IPS-NIHi7 (cell line): ENCODE measurements around the gene NR2E3.
"Not testable (repeated sequence)": the region's sequence is repeated elsewhere in the genome, so short reads cannot be mapped to it uniquely, and the experiment has no call there.

Experiments used
- DNase-seq: peaks from one replicate; pipeline ENCODE4 v3.0.0; 2012; ENCODE audit warnings: mixed read lengths; ENCODE audit errors: extremely low spot score

Gene NR2E3

DNA sequence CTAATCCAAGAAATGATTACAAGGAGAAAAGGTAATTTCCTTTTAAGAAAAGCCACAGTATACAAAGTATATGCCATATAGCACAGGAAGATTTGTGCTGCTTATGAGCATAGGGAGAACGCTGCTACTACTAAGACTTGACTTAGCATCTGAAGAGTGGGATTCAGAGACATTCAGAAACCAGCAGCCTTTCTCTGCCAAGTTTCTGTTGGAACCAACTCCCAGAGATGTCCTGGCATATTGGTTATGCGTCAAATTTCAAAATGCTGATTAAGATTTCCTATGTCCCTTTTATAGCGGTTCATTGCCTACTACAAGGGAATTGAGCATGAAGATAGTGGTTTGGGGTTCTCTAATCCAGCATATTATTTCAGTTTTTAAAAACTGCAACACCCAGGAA, 4.9 kb downstream of the NR2E3 start:
- DNase-seq = no peak

GRCh38 chr15:71817351-71817750, 7.0 kb downstream of the NR2E3 start:
- DNase-seq = no peak

DNA sequence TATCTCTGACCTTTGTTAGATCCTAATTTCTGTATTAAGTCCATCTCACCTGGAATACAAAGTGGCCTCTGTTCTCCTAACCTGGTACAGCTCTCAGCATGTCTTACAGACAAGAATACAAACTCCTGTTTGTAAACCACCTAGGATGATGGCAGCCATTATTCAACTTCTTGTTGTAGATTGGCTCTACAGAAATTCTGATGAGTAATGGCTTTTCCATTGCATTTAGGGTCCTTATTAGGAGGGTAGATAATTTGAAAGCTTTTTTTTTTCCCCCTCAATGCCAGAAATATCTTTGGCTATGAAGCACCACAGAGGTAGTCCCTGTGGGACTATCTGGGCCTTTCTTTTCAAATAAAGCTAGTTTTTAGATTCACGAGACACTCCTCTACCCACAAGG, 9.8 kb downstream of the NR2E3 start:
- DNase-seq = no peak

GRCh38 chr15:71821547-71822129, 11.3 kb downstream of the NR2E3 start:
- DNase-seq = no peak

- DNase-seq = no peak
Observed at GRCh38 chr15:71822890-71823630, 12.7 kb downstream of the NR2E3 start.

DNA sequence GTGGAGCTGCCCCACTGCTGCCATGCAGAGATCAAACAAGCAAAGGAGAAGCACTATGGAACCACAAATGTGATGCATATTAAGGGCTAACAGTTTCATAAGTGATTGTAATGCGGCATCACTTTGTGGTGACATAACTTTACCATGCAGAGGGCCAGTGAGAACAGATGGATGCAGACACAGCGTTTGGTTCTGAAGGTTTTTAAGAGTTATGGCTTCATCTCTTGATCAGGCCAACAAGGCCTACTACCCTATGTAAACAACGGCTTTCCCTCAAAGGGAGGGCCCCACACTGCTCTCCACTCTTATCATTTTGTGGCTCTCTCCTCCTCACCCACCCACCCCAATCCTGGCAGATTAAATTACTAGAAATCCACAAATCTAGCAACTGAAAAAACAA, 13.4 kb downstream of the NR2E3 start:
- no peak for DNase-seq

DNA sequence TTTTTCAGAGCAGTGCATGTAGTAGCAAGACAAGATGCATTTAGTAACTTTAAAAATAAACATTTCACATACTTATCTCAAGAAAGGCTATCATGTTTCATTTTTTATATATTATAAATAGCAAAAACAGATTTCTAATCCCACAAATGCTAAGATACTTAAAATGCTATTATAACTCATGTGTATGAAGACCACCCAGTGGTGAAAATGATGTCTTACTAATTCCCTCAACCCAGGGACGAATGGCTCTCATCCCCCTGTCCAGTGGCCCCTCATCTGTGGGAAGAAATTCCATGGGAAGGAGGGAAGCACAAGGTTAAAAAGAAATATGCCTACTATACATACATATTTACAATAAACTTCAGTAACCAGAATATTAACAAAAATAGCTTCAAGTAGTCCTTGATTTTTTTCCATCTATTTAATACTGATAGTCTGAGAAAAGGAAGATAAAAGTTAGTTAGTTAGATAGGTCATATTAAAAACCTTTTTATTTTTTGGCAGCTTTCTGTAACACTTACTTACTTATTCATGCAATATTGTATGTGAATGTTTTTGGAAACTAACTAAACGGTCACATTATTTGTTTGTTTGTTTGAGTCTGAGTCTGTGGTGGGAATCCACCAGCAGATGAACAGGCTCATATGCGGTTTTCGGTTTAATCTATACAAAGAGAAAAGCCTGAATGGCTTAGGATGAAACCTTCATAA, 14.8 kb downstream of the NR2E3 start:
- no peak for DNase-seq

GRCh38 chr15:71826196-71826595, 15.8 kb downstream of the NR2E3 start:
- DNase-seq = no peak

DNA sequence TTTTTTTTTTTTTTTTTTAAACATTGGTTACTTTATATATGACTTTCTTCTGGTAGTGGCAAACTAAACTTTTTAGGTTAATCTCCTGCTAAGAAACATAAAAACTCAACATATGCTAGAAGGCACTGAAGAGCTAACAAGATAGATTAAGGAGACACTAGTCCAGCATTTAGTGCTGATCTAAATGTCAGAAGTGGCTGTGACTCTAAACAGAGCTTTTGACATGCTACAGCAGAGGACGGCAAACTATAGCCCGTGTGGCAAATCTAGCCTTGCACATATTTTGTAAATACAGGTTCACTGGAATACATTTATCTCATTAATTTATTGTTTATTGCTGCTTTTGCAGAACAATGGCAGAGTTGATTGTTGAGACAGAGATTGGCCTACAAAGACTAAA, 20.6 kb downstream of the NR2E3 start:
- no peak for DNase-seq

DNA sequence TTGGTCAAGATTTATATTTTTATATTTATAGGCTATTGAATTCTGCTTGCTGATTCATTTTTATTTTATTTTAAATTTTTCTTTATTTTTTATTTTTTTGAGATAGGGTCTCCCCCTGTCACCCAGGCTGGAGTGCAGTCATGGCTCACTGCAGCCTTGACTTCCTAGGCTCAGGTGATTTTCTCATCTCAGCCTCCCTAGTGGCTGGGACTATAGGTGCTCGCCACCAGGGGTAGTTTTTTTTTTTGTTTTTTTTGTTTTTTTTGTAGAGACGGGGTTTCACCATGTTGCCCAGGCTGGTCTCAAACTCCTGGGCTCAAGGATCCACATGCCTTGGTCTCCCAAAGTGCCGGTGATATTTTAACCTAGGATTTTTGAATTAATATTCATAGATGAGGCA, 31.2 kb downstream of the NR2E3 start:
- no peak for DNase-seq

DNA sequence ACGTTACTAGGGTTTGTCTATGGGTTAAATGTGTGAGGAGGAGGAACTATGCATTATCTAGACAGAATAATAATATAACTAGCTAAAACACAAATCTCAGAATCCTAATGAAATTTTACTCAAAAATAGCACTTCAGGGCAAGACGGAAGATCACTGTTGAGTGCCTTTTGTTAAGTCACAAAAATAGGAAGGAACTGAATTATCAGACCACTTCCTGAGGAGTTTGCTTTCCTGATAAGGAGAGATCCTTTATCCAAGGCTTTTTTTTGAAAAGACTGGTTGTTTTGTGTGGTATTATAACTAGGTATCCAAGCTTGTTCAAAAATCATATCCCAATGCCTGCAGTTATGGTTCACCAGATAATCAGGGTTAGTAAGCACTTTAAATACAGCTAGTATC, 34.6 kb downstream of the NR2E3 start:
- no peak for DNase-seq

GRCh38 chr15:71853543-71853942, 43.2 kb downstream of the NR2E3 start:
- no peak for DNase-seq

DNA sequence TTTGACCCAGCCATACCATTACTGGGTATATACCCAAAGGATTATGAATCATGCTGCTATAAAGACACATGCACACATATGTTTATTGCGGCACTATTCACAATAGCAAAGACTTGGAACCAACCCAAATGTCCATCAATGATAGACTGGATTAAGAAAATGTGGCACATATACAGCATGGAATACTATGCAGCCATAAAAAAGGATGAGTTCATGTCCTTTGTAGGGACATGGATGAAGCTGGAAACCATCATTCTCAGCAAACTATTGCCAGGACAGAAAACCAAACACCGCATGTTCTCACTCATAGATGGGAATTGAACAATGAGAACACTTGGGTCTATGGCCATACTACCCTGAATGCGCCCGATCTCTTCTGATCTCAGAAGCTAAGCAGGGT, 47.9 kb downstream of the NR2E3 start:
- DNase-seq = not testable (repeated sequence)
